Fibroblast of peridontal ligament (primary cell): ENCODE measurements around the gene DENND6A.
"Not testable (repeated sequence)": the region's sequence is repeated elsewhere in the genome, so short reads cannot be mapped to it uniquely, and the experiment has no call there.

ENCODE experiments used
- DNase-seq: peaks from one replicate; pipeline ENCODE4 v3.0.0-alpha.2; 2010; ENCODE audit errors: extremely low read depth

Gene DENND6A

DNA sequence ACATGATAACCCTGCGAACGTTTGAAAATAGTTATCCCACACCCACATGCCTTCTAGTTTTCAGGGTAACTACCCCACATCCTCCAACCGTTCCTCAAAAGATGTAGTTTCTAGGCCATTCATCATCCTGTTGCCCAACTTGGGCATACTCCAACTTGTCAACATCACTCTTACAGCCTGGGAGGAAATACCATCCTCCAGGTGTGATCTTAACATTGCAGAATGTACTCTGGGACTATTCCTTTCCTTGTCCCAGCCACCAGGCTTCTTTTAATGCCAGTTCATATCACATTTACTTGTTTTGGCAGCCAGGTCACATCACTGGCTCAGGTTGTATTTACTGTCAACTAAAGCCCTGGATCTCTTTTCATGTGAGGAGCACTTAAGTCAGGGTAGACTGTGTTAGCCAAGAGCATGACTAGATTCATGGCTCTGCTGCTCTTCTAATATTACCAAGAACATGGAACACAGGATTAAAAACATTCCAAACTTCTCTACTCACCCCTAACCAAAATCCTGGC lies 4.0 kb upstream of the DENND6A start:
- DNase-seq: peak; percentile 49

DNA sequence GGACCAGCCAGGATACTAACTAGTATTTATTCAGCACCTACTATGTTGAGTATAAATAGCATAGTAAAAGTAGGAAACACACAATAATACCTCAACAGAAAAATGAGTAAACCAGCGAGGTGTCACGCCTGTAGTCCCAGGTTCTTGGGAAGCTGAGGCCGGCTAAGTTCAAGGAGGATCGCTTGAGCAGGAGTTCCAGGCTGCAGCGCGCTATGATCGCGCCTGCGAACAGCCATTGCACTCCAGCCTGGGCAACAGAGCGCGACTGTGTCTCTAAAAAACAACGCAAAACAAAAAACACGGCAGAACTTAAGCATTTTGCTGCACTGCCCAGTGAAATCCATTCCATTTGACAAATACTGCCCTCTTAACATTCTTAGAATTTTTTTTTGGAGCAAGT lies 1.3 kb upstream of the DENND6A start:
- no peak for DNase-seq

DNA sequence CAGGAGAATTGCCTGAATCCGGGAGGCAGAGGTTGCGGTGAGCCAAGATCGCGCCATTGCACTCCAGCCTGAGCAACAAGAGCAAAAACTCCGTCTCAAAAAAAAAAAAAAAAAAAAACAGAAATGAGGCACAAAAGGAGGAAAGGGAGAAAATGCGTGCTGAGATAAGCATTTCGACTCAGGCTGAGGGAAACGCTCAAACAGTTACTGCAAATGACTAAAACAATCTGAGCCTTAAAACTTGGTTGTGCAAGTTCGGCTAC lies 813 bp downstream of the DENND6A start:
- not testable (repeated sequence) for DNase-seq

DNA sequence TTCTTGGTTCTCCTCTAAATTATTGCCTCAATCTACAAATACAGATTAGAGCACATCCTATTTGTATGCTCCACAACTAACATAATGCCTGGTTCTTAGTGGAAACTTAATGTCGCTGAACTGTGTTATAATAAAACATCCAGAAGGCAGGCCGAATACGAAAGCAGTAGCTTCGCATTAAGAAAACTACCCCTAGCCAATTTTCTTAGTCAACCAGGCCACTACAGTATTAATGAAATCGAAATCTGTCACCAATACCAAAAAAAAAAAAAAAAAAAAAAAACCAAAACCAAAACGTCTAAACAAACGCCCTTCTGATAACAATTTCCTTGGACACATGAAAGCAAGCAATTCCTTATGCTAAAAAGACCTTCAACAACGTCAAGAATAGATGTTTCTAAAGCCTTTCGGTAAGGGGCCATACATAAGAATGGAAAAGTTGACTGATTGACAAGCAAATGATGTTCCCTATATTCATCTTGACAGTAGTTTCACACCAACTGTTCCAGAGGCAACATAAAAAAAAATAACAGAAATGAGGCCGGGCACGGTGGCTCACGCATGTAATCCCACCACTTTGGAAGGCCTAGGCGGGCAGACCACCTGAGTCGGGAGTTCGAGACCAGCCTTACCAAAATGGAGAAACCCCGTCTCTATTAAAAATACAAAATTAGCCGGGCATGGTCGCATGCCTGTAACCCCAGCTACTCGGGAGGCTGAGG lies 1.3 kb downstream of the DENND6A start:
- DNase-seq: peak; percentile 29

DNA sequence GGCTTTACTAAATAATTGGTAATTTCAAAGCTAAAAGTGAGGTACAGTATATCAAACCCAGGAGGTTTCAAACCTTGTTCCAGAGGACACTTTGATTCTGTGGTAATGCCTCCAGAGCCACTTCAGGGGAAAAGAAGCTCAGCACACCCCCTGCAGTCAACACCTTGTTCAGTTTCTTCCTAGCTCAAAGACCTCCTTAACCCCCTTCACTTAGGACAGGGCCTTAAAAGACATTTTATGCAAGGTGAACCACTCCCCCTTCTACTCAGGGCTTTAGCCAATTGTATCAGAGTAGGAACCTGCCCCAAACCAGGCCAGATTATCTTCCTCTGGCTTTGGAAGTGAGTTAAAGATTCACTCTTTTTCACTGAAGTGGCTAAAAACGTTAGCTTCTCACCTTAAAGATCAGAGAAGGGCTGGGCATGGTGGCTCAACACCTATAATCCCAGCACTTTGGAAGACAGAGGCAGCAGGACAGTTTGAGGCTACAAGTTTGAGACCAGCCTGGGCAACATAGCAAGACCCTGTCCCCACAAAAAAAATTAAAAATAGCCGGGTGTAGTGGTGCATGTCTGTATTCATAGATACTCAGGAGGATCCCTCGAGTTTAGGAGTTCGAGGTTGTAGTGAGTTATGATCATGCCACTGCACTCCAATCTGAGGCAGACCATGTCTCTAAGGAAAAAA lies 3.4 kb downstream of the DENND6A start:
- DNase-seq: no peak

DNA sequence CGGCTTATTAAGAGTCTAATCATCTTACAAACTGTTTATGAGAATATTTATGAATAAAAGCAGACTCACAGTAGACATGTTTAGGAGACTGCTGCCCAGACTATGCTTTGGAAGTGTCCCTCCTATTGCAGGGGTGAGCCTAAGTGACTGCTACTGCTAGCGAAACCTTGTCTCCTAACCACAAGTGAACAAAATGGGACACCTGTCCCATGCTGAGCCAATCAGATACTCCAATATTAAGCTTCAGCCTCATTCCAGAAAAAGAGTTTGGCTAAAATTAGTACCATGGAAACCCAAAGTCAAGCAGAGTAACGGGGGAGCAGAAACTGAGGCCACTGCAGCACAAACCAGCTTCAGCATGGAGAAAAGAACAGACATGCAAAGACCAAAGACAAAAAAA lies 4.6 kb downstream of the DENND6A start:
- no peak for DNase-seq

DNA sequence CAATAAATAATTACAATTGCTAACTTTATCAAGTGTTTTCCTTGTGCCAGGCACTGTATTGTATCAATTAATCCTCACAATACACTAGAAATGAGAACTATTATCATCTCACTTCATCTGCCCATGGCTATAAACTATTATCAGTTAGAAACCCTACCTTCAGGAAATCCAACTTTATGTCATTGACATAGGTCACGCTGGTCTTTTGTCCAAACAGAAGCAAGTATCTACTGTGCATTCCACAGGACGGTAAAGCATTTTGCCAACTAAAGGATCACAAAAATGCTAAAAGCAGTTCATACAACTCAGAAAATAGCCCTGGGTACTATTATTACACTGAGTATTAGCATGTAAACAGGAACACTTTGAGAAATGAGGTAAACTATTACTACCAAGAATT lies 9.6 kb downstream of the DENND6A start:
- DNase-seq: no peak

DNA sequence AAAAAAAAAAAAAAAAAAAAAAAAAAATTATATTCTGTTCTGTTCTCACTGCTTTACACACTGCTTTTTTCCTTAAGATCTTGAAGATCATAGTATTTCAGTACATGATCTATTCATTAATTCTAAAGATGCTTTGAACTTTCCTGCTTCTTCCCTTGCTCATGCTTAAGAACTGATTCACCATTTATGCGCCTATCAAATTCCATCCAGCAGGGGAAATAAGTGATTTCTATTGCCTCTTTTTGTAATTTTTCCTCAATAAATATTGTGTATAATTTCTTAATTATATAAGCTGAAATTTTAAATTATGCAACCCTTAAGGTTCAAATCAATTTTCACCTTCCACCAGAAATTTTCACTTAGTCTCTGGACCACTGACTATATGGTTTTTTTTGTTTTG lies 10.6 kb downstream of the DENND6A start:
- DNase-seq: peak; percentile 34

DNA sequence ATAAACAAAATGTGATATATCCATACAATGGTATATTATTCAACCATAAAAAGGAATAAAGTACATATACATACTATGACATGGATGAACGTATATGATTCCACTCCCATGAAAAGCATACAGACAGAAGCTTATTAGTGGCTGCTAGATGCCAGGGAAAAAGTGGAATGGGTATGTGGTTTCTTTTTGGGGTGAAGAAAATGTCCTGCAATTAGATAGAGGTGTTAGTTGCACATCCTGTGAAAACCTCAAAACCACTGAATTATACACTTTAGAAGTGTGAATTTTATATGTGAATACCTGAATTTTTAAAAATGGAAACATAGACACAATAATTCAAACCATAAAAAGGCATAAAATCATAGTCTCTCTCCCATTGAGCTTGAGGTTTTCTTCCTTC lies 11.2 kb downstream of the DENND6A start:
- DNase-seq: no peak

DNA sequence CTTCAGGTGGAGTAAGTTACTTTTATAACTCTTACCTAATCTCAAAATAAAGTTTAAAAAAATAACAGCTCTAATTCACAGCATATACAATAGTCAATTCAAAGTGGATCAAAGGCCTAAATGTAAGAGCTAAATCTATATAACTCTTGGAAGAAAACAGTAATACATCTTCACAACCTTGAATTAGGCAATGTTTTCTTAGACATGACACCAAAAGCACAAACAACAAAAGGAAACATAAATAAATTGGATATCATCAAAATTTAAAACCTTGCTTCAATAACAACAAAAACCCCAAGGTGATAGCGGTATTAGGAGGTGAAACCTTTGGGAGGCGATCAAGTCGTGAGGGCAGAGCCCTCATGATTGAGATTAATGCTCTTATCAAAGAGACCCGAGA lies 12.8 kb downstream of the DENND6A start:
- DNase-seq: no peak

DNA sequence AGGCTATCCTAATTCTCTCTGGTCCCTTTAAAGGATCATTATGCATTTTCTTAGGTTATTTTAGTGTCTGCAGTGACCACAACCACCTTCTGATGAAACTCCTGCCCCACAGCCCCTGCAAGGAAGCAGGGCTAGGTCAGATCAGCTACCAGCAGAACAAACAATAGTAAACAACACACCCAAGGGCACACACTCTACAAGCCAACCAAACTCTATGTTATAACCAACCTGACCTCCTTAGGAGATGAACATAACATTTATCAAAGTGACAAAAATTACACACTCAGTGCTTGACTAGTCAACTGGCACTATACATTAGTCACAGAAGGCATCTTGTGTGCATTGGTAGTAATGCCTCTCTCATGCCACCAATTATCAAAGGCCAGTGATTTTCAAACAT lies 17.3 kb downstream of the DENND6A start:
- DNase-seq: no peak

DNA sequence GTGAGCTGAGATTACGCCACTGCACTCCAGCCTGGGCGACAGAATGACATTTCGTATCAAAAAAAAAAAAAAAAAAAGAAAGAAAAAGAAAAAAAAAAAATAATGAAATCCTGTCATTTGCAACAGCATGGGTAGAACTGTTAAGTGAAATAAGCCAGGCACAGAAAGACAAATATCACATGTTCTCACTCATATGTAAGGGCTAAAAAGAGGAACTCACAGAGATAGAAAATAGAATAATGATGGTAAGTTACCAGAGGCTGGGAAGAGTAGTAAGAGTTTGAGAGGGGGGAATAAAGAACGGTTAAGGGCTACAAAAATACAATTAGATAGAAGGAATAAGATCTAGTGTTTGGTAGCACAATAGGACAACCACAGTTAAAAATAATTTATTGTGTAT lies 19.7 kb downstream of the DENND6A start:
- DNase-seq: no peak

DNA sequence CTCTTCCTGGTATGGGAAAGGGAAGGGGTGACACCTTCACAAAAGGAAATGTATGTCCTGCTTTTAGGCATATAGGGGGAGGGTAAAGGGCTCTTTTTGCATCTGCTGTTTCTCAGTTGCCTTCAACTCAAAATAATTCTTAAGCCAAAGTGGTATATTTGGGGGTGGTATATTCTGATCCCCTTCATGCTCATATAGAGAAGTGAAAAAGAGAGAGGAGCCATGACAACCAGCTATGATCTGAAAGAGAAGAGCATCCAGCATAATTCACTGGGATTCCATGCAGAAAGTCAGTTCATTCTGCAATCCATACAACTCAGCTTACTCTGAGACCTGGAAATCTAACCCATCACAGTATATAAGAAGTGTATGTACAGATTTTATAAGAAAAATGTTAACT lies 22.3 kb downstream of the DENND6A start:
- no peak for DNase-seq

DNA sequence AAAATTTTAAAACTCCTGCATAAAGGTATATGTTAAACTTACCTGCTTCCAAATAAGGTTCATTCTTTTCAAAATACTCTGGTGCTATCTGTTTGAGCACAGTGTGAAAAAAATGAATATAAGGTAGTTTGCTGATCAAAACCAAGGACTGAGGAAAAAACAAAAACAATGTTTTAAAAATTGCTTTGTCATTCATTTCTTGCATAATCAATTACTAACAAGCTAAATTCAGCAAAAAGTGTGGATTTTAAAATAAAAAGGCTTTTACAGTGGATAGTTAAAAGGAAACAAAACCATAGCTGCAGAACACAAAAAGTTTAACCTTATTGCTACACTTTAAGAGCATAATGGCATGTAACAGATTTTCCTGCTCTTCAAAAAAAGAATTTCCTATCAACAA lies 31.5 kb downstream of the DENND6A start:
- peak; percentile 6 for DNase-seq

DNA sequence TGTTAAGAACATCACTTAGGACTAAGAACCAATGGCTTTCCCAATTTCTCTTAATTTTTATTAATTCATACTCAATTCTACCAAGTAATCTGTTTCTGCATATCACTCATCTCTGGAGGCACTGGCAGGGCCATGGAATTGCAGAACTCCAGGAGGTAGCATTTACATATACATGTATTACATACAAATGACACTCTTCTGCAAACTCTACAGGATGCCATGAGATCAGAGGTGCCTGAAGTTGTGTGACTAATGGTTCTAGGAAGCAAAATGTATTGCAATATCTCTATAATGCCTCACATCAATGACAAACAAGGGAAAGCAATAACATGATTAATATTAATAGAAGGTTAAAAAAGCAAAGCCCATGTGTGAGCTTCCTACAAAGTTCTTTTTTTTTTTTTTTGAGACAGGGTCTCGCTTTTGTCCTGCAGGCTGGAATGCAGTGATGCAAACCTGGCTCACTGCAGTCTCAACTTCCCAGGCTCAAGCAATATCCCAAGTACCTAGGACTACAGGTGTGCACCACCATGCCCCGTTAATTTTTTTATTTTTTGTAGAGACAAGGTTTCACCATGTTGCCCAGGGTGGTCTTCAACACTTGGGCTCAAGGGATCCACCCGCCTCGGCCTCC lies 33.0 kb downstream of the DENND6A start:
- no peak for DNase-seq

DNA sequence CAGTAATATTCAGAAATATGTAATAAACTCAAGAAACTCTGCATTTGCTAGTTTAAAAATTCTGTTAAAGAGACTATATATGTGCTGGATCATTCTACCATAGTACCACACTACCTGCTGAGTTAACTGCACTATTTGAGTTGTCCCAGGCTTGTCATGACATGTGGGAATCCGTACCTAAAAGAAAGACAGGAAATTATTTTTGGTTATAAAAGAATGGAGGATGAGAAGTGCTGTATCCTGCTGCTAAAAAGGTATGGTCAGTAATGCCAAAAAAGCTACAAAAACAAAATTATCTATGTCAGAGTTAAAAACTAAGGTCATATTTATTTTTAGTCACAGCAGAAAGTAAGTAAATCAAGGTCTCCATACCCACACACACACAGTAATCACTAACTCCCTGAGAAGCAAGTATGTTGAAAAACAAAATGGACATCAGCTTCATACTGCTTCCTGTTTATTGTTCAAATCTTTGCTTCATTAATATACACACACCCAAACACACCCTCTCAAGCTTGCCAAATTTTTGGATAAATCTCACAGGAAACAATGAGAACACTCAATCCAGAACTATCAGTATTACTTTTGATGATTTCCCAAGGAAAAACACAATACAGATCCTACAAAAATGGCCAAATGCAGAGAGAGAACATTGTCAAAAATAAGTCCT lies 33.7 kb downstream of the DENND6A start:
- no peak for DNase-seq

DNA sequence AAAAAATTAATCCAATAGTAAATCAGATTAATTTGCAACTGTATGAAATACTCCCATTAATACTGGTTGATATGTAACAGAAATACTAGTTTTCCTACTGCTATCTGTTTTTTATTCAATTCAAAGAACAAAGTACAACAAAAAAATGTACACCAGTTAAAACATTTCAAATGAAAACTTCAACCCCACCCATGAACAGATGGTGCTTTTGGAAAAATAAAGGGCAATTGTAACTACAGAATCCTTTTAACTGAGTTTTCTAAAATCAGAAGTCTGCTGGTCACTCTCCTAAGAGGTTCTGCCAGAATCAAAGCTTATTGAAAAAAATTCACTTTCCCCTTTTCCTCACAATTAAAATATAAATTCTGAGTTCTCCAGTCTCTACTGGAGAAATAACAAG lies 34.3 kb downstream of the DENND6A start:
- DNase-seq: no peak

DNA sequence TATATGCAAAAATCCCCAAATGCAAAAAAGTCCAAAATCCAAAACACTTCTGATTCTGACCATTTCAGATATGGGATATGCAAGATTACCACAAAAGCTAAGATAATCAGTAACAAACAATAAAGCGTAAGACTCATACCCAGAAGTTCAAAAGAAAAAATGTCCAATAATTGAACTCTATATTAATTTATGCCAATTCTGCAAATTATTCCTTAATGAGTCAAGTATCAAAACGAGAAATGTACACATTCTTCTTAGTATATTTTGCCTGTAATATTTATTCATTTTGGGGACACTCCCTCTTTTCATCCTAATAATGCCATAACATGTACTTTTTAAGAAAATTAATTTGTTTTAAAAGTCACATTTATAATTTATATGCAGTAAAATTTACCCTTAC lies 37.1 kb downstream of the DENND6A start:
- DNase-seq: no peak

DNA sequence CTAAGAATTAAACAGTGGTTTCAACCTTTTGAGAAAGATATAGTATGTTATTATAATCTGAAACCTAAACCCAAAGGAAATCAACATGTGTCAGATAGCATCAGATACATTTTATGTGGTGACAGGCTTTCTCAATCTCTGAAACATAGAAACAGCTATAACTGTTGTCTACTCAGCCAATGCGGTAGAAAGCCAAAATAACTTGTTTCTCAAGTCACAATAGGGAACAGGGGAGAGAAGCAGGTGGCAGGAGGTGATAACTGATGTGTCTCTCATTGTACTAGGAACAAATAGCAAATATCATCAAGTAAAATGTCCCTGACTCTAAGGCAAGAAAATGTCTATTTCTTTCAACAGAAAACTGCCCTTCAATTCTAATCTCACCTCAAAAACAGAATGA lies 38.6 kb downstream of the DENND6A start:
- no peak for DNase-seq

DNA sequence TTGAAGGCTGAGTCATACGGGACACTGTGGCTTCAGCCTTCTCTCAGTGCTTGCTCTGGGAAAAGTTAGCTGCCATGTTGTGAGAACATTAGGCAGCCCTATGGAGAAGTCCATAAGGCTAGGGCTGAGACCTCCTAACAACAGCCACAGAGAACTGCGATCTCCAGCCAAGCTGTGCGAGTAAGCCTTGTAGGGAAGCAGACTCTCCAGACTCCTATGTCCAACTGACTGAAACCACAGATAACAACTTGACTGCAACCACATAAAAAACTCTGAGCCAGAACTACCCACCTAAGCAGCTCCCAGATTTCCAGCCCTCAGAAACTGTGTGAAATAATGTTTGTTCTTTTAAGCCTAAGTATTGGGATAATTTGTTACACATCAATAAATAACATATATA lies 40.7 kb downstream of the DENND6A start:
- no peak for DNase-seq

DNA sequence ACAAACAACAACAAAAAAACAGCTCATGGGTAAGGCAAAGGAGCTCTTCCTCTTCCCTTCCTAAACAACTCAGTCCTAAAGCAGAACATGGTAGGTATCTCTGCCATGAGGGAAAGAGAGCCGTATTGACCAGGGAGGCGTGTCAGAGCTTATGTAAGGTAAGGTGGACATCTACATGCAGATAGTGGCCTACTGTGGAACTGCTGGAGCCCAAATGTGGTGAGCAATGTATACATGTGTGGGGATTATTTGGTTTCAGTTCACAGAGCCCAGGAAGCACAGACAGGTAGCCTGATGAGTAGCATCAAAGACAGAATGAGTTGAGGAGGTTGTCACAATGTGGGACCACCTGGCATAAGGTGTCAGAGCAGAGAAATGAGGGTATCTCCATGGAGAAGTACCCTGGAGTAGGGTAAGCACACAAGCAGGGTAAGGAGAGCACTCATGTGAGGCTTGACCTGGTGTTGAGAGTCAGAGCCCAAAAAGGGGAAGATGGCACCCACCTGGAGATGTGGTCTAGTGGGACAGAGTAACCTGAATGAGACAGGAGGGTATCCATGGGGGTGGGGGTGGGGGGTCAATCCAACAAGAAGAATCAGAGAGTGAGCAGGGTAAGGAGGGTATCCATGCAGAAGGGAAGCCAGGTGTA lies 45.5 kb downstream of the DENND6A start:
- DNase-seq: no peak

DNA sequence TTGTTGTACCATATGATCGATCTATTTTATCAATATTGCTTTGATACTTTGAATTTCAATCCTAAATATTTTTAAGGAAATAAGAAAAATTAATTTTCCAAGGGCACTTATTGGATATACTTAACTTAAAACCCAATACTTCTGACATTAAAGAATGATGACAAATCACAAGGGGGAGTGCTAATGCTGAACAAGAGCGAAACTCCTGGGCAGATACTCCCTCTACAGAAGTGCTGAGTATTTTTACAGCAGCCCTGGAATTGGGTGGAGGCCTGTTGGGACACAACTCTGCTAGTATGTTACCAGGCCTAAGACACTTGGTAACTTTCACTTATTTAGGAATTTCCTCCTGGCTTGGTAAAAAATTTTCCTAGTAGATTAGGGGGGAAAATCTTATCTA lies 46.2 kb downstream of the DENND6A start:
- DNase-seq: peak; percentile 82
